Measurements from ENCODE around the gene GSDME.
"Not testable (repeated sequence)": the region's sequence is repeated elsewhere in the genome, so short reads cannot be mapped to it uniquely, and the experiment has no call there.

GSDME gene

GRCh38 chr7:24740871-24741270 lies 16.4 kb downstream of the GSDME start:
- no peak for DNase-seq

- no peak for DNase-seq
Observed at GRCh38 chr7:24739306-24739705, 18.0 kb downstream of the GSDME start.

- DNase-seq: no peak
Observed at GRCh38 chr7:24738577-24738976, 18.7 kb downstream of the GSDME start.

GRCh38 chr7:24737281-24737680 lies 20.0 kb downstream of the GSDME start:
- DNase-seq: no peak

GRCh38 chr7:24735594-24735993 lies 21.7 kb downstream of the GSDME start:
- DNase-seq: not testable (repeated sequence)

GRCh38 chr7:24734306-24734705 lies 23.0 kb downstream of the GSDME start:
- DNase-seq: no peak

- no peak for DNase-seq
Observed at GRCh38 chr7:24733414-24734060, 23.7 kb downstream of the GSDME start.

GRCh38 chr7:24732646-24733413 lies 24.4 kb downstream of the GSDME start:
- no peak for DNase-seq

GRCh38 chr7:24731313-24731712 lies 26.0 kb downstream of the GSDME start:
- DNase-seq: no peak

GRCh38 chr7:24730018-24730369 lies 27.3 kb downstream of the GSDME start:
- DNase-seq: no peak

- DNase-seq: no peak
Observed at GRCh38 chr7:24729365-24730017, 27.8 kb downstream of the GSDME start.

GRCh38 chr7:24728503-24729364 lies 28.5 kb downstream of the GSDME start:
- no peak for DNase-seq

- DNase-seq: no peak
Observed at GRCh38 chr7:24728121-24728500, 29.2 kb downstream of the GSDME start.

GRCh38 chr7:24727154-24728120 lies 29.8 kb downstream of the GSDME start:
- DNase-seq: no peak

- peak; percentile 4 for DNase-seq
Observed at GRCh38 chr7:24725554-24726241, 31.6 kb downstream of the GSDME start.

GRCh38 chr7:24724451-24725190 lies 32.6 kb downstream of the GSDME start:
- DNase-seq: peak; percentile 20

GRCh38 chr7:24723178-24723530 lies 34.1 kb downstream of the GSDME start:
- DNase-seq: peak; percentile 22

GRCh38 chr7:24722386-24723177 lies 34.7 kb downstream of the GSDME start:
- no peak for DNase-seq

- DNase-seq: no peak
Observed at GRCh38 chr7:24721481-24722001, 35.7 kb downstream of the GSDME start.

- DNase-seq: no peak
Observed at GRCh38 chr7:24720283-24720682, 37.0 kb downstream of the GSDME start.
